ENCODE results near the gene PRR30. TPM values are rescaled to one million over a fixed set of nuclear protein-coding genes. Genes with fewer than 3 reads are reported as not detected.

PRR30 gene
- polyA plus RNA-seq, 1 experiment: not detected

GRCh38 chr2:27158468-27158867 lies 19.3 kb upstream of the PRR30 start:
- Histone ChIP-seq H3K4me3 (ENCODE audit: low read depth, low read length) (no peak overlapping the region), H3K27ac (ENCODE audit: low read depth, low read length) (no peak overlapping the region), H3K27me3 (ENCODE audit: control insufficient read depth, insufficient read depth, low read length) (peaks cover 19% of the 10 kb centered on the region), H3K9me3 (ENCODE audit: control insufficient read depth, insufficient read depth, low read length) (no peaks in the 10 kb centered on the region)
- no peak for DNase-seq (ENCODE audit: low read depth, low spot score)
- POLR2A ChIA-PET: no interaction called here
- CTCF ChIA-PET: interaction anchor here (0.7 to 1.2 kb wide), 3 partner anchors 11 to 34 kb away, joined by 3 to 4 read pairs (median 4); no protein-coding TSS in a partner anchor
- TF ChIP-seq CTCF (IDR thresholded peaks at IDR 0.05; ENCODE audit: low read depth, low read length): no peak

- TF ChIP-seq CTCF (IDR thresholded peaks at IDR 0.05; ENCODE audit: low read depth, low read length): no peak
- Histone ChIP-seq H3K27me3 (ENCODE audit: control insufficient read depth, insufficient read depth, low read length) (peaks cover 25% of the 10 kb centered on the region), H3K9me3 (ENCODE audit: control insufficient read depth, insufficient read depth, low read length) (no peaks in the 10 kb centered on the region), H3K27ac (ENCODE audit: low read depth, low read length) (no peak overlapping the region), H3K4me3 (ENCODE audit: low read depth, low read length) (no peak overlapping the region)
- POLR2A ChIA-PET: no interaction called here
- CTCF ChIA-PET: interaction anchor here (1.4 kb wide), 1 partner anchor 15 kb away, joined by 4 read pairs; no protein-coding TSS in a partner anchor
- DNase-seq (ENCODE audit: low read depth, low spot score): no peak
Measured at GRCh38 chr2:27155069-27155520, 15.9 kb upstream of the PRR30 start.

- CTCF ChIA-PET: interaction anchor here (1.4 kb wide), 1 partner anchor 15 kb away, joined by 4 read pairs; no protein-coding TSS in a partner anchor
- DNase-seq (ENCODE audit: low read depth, low spot score): no peak
- Histone ChIP-seq H3K27me3 (ENCODE audit: control insufficient read depth, insufficient read depth, low read length) (peaks cover 27% of the 10 kb centered on the region), H3K4me3 (ENCODE audit: low read depth, low read length) (no peak overlapping the region), H3K27ac (ENCODE audit: low read depth, low read length) (no peak overlapping the region), H3K9me3 (ENCODE audit: control insufficient read depth, insufficient read depth, low read length) (no peaks in the 10 kb centered on the region)
- POLR2A ChIA-PET: no interaction called here
- no peak for TF ChIP-seq CTCF (IDR thresholded peaks at IDR 0.05; ENCODE audit: low read depth, low read length)
Measured at GRCh38 chr2:27154488-27154887, 15.3 kb upstream of the PRR30 start.

- Histone ChIP-seq H3K27me3 (ENCODE audit: control insufficient read depth, insufficient read depth, low read length) (peaks cover 22% of the 10 kb centered on the region), H3K27ac (ENCODE audit: low read depth, low read length) (no peak overlapping the region), H3K4me3 (ENCODE audit: low read depth, low read length) (no peak overlapping the region), H3K9me3 (ENCODE audit: control insufficient read depth, insufficient read depth, low read length) (no peaks in the 10 kb centered on the region; the same call in 1 of the 2 replicates)
- no peak for DNase-seq (ENCODE audit: low read depth, low spot score)
- CTCF ChIA-PET: interaction anchor here (0.6 to 2.0 kb wide), 2 partner anchors 33 to 38 kb away, joined by 5 to 8 read pairs; no protein-coding TSS in a partner anchor
- TF ChIP-seq CTCF (IDR thresholded peaks at IDR 0.05; ENCODE audit: low read depth, low read length): no peak
- POLR2A ChIA-PET: no interaction called here
Measured at GRCh38 chr2:27152796-27153464, 13.7 kb upstream of the PRR30 start.

- no peak for DNase-seq (ENCODE audit: low read depth, low spot score)
- Histone ChIP-seq H3K9me3 (ENCODE audit: control insufficient read depth, insufficient read depth, low read length) (no peaks in the 10 kb centered on the region; the same call in 1 of the 2 replicates), H3K27ac (ENCODE audit: low read depth, low read length) (no peak overlapping the region), H3K4me3 (ENCODE audit: low read depth, low read length) (no peak overlapping the region), H3K27me3 (ENCODE audit: control insufficient read depth, insufficient read depth, low read length) (peaks cover 22% of the 10 kb centered on the region)
- POLR2A ChIA-PET: no interaction called here
- no peak for TF ChIP-seq CTCF (IDR thresholded peaks at IDR 0.05; ENCODE audit: low read depth, low read length)
- CTCF ChIA-PET: interaction anchor here (2.0 kb wide), 1 partner anchor 39 kb away, joined by 8 read pairs; no protein-coding TSS in a partner anchor
Measured at GRCh38 chr2:27152102-27152795, 13.0 kb upstream of the PRR30 start.
